IPS-20b (cell line): ENCODE measurements around the gene RANGAP1.

Experiments
- H3K27ac ChIP-seq: one replicate; pipeline ENCODE4 v1.5.1; 2013; ENCODE audit warnings: low read length
- H3K27me3 ChIP-seq: 2 replicates; pipeline ENCODE4 v1.6.1; 2013; ENCODE audit warnings: mild to moderate bottlenecking, low read length, inconsistent platforms; ENCODE audit not compliant: insufficient read depth
- H3K36me3 ChIP-seq: 2 replicates; pipeline ENCODE4 v1.6.1; 2013; ENCODE audit warnings: low read depth, mild to moderate bottlenecking, inconsistent platforms, low read length, moderate library complexity; ENCODE audit not compliant: insufficient read depth
- H3K4me1 ChIP-seq: 2 replicates; pipeline ENCODE4 v1.6.1; 2013; ENCODE audit warnings: mild to moderate bottlenecking, control low read depth, inconsistent platforms, low read length, moderate library complexity; ENCODE audit not compliant: insufficient read depth
- H3K4me3 ChIP-seq: 2 replicates; pipeline ENCODE4 v1.5.1; 2013; ENCODE audit warnings: mild to moderate bottlenecking, low read length, inconsistent platforms
- H3K9ac ChIP-seq: 2 replicates; pipeline ENCODE4 v1.6.1; 2013; ENCODE audit warnings: low read depth, mild to moderate bottlenecking, inconsistent platforms, low read length, moderate library complexity
- H3K9me3 ChIP-seq: 2 replicates; pipeline ENCODE4 v1.6.1; 2013; ENCODE audit warnings: mild to moderate bottlenecking, low read depth, low read length, inconsistent platforms; ENCODE audit not compliant: insufficient read depth

The RANGAP1 gene

DNA sequence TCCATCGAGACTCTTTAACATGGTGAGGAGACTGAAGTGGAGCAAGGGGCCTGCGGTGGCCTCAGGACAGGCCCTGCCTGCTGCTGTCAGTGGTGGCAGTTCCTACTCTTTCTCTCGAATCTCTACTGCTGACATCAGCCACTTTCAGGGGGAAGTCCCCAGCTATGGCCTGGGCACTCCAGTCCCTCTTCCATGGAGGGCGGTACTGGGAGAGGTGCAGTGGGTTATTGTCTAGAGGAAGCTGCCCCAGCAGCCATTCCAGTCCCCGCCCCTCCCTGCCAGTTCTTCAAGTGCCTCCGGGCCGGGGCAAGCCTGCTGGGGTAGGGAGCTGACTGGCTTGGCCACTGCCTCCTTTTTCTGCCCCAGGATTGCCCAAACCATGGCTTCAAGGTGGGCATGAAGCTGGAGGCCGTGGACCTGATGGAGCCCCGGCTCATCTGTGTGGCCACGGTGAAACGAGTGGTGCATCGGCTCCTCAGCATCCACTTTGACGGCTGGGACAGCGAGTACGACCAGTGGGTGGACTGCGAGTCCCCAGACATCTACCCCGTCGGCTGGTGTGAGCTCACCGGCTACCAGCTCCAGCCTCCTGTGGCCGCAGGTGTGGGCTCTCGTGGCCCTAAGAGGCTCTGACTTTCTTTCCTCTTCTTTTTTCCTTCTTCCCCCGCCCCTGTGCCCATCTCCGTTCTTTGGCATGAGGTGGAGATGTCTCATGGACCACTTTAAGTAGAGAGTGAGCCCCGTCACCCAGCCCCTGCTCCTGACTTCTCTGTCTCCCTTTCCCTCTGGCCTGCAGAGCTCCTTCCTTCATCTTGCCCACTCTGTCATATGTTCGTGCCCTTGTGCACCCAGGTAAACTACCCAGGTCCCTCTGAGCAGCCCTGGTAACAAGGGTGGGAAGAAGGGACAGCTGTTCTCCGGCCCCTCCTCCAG lies 59.0 kb downstream of the RANGAP1 start:
- Histone ChIP-seq H3K27me3 (no peaks in the 10 kb centered on the region), H3K9me3 (no peaks in the 10 kb centered on the region), H3K36me3 (peaks cover 73% of the 10 kb centered on the region), H3K9ac (no peak overlapping the region), H3K27ac (no peak overlapping the region), H3K4me3 (no peak overlapping the region), H3K4me1 (no peaks in the 10 kb centered on the region)

DNA sequence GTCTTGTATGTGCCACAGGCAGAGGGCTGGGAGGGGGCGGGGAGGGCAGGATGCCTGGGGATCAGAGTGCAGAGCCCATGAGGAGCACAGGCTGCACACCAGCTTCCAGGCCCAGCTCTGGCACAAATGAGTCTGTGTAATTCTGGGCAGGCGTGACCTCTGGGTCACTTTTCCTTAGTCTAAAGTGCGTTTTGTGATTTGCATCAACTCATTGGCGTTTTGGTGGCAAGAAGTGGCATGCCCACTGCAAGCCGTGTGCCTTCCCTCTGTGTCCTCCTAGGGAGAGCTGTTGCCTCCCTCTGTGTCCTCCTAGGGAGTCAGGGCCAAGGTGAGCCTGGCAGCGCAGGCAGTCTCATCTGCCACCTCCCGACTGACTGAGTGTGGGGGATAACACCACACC lies 62.5 kb downstream of the RANGAP1 start:
- no peaks in the 10 kb centered on the region for H3K4me1 ChIP-seq
- H3K27ac ChIP-seq: no peak overlapping the region
- H3K9me3 ChIP-seq: no peaks in the 10 kb centered on the region
- peaks cover 87% of the 10 kb centered on the region for H3K36me3 ChIP-seq
- H3K27me3 ChIP-seq: no peaks in the 10 kb centered on the region
- no peak overlapping the region for H3K4me3 ChIP-seq
- H3K9ac ChIP-seq: no peak overlapping the region; the same call in 1 of the 2 replicates

DNA sequence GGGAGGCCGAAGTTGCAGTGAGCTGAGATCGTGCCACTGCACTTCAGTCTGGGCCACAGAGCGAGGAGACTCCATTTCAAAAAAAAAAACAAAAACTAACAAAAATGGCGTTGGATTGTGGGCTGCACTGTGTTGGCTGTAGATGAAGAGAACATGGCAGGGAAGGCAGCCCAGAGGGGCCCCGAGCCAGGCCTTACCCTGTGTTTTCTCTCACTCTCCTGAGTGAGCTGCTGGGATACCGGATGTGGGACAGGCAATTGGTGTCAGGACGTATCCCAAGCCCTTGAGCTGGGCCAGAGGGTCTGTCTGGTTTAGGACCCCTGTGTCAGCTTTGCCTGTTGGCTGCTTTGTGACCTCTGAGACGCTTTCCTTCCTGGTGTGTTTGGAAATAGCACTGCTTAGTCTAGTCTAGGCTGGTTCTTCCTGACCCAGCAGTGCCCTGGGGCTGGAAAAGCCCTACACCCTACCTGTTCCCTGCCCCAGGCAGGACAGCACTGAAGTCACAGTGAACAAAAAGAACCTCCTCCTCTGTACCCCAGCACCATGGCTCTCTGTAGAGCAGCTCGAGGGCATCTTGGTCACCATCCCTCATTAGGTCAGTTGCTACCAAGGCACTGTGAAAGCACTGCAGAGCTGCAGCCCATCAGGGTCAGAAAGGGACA lies 63.0 kb downstream of the RANGAP1 start:
- Histone ChIP-seq H3K9ac (no peak overlapping the region), H3K36me3 (peaks cover 85% of the 10 kb centered on the region), H3K4me3 (no peak overlapping the region), H3K27ac (no peak overlapping the region), H3K27me3 (no peaks in the 10 kb centered on the region), H3K4me1 (no peaks in the 10 kb centered on the region), H3K9me3 (no peaks in the 10 kb centered on the region)

DNA sequence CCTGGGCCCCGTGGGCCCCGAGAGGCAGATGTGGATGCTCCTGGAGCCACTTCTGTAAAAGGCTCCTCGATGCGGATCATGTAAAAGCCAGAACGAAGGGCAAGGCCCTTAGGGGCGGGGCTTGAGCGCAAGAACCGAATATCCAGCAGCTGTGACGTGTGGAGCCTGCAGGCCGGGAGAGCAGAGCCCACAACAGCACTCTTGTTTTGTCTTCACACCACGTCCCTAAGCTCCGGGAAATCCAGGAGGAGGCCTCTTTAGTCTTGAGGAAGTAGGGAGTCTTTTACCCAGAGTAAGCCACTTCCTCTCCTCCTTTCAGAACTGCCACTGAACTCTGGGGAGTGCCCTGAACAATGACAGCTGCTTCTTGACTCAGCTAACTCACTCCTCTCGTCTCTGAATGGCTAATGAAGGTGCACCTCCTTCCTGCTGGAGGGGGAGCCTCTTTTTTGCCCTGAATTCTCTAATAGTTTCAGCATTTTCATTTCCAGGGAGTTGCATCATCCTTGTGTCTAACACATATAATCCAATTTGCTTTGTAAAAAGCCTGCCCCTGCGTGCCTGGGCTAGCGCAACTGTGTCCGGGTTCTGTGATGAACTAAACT lies 68.3 kb downstream of the RANGAP1 start:
- Histone ChIP-seq H3K4me1 (peaks cover 11% of the 10 kb centered on the region; the same call in 1 of the 2 replicates), H3K36me3 (peaks cover 69% of the 10 kb centered on the region), H3K9ac (peak overlapping the region; percentile 1; the same call in 1 of the 2 replicates), H3K4me3 (no peak overlapping the region), H3K27ac (no peak overlapping the region), H3K9me3 (no peaks in the 10 kb centered on the region), H3K27me3 (no peaks in the 10 kb centered on the region)

DNA sequence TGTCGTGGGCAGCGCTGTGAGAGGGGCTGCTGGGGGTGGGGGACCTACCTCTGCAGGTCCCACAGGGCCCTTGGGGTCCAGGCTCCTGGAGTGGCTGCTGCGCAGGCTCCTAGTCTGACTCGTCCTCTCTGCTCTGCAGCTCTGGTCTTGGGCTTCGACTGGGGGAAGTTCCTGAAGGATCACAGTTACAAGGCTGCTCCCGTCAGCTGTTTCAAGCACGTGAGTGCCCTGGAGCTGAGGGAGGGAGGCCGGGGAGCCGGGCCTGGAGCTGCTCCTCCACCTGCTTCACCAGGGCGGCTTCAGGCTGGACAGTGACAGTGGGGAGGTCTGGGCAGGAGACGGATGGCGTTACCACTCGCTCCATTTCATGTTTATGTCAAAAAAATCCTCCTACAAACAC lies 69.0 kb downstream of the RANGAP1 start:
- Histone ChIP-seq H3K27me3 (no peaks in the 10 kb centered on the region), H3K9ac (peak overlapping the region; percentile 1; the same call in 1 of the 2 replicates), H3K36me3 (peaks cover 63% of the 10 kb centered on the region), H3K4me1 (peaks cover 11% of the 10 kb centered on the region; the same call in 1 of the 2 replicates), H3K4me3 (no peak overlapping the region), H3K27ac (peak overlapping the region; percentile 33), H3K9me3 (no peaks in the 10 kb centered on the region)

DNA sequence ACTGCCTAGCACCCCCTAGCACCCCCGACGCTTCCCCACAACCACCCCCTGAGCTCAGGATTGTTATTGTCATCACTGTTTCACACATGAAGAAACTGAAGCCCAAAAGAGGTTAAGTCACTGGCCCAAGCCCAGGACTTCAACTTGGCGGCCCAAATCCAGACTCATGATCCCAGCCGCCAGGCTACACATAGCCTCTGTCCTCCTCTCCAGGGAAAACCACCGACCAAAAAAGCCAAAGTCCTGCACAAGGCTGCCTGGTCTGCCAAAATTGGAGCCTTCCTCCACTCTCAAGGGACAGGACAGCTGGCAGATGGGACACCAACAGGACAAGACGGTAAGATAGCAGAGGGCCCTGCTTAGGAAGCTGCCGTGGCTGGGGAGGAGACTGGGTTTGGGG lies 70.1 kb downstream of the RANGAP1 start:
- Histone ChIP-seq H3K9ac (no peak overlapping the region), H3K27me3 (no peaks in the 10 kb centered on the region), H3K27ac (no peak overlapping the region), H3K4me1 (peaks cover 11% of the 10 kb centered on the region; the same call in 1 of the 2 replicates), H3K4me3 (no peak overlapping the region), H3K36me3 (peaks cover 60% of the 10 kb centered on the region), H3K9me3 (no peaks in the 10 kb centered on the region)

DNA sequence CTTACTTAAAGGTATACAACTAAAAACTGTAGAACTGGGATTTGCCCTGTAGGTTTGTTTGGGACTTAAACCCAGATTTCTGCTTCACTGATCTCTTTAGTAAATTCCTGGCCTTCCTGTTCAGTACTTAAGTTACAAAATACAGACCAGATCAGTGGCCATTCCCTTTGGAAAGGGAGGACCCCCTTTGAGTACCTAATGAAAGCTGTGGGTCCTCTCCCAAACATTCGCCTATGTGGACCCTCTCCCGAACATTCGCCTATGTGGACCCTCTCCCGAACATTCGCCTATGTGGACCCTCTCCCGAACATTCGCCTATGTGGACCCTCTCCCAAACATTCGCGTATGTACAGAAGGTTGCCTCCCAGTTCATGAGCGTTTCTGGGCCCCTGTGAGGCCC lies 70.6 kb downstream of the RANGAP1 start:
- no peaks in the 10 kb centered on the region for H3K9me3 ChIP-seq
- no peak overlapping the region for H3K4me3 ChIP-seq
- H3K9ac ChIP-seq: no peak overlapping the region
- peaks cover 60% of the 10 kb centered on the region for H3K36me3 ChIP-seq
- no peaks in the 10 kb centered on the region for H3K27me3 ChIP-seq
- H3K4me1 ChIP-seq: peaks cover 11% of the 10 kb centered on the region; the same call in 1 of the 2 replicates
- no peak overlapping the region for H3K27ac ChIP-seq

DNA sequence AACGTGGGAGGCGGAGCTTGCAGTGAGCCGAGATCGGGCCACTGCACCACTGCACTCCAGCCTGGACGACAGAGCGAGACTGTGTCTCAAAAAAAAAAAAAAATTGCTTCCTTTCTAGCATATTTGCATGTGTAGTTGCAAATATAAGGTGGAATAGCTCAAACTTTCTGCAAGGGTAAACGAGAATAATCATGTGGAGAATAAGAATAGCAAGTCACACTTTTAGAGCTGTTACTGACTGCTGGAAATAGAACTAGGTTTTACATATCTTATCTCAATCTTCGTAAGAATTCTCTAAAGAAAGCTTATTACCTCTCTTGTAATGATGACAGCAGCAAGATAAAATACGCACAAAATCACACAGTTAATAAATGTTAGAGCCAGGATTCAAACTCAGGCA lies 79.3 kb downstream of the RANGAP1 start:
- Histone ChIP-seq H3K36me3 (peaks cover 15% of the 10 kb centered on the region), H3K9me3 (no peaks in the 10 kb centered on the region), H3K9ac (no peak overlapping the region), H3K27ac (no peak overlapping the region), H3K4me1 (0 out of 2 replicates have a peak, but pooled peaks cover 2% of the 10 kb centered on the region), H3K4me3 (no peak overlapping the region), H3K27me3 (no peaks in the 10 kb centered on the region)

DNA sequence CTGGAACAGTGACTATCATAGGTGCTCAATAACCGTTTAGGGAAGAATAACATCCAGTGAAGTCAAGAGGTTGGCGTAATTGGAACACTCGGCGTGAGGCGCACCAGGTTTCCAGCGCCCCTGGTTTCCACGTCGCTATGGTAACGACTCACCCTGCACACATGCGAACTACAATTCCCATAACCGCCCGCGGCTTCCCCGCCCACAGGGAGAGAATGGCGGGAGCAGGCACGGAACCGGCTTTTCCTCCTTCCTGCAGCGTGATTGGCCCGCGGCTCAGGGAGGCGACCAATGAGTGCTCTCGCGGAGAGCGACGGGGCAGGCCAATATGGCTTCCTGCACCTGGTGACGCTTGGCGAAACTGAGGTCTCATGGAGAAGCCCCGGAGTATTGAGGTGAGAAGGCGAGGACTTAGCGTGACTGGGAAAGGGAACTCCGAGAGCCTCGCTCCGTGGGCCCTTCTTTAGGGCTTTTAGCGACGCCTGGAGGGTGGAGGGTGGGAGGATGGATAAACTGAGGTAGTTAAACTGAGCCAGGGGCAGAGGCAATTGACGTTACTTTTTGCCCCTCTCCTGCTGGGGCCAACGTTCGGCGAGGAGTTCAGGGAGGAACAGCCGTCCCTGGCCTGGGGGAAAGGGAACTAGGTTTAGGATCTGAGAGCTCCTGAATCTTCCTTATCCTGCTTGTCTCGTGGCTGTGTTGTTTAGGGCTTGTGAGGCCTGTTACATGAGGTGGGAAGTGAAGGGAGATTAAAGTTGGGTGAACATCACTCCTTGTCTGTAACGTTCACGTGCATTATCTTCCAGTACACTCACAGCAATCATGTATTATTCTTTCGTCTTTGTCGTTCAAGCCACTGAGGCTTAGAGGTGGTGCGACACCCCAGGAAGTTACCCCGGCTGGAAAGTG lies 80.7 kb downstream of the RANGAP1 start, which contains the start of gene L3MBTL2:
Gene L3MBTL2, plus strand, starts transcription at position 321 of the 909 bp plus-strand sequence. Its CDS starts 51 bp downstream, at position 372.
- 0 out of 2 replicates have a peak, but pooled peaks cover 2% of the 10 kb centered on the region for H3K4me1 ChIP-seq
- H3K27me3 ChIP-seq: peaks cover 5% of the 10 kb centered on the region
- H3K4me3 ChIP-seq: peak within 1 kb of the TSS; percentile 84

DNA sequence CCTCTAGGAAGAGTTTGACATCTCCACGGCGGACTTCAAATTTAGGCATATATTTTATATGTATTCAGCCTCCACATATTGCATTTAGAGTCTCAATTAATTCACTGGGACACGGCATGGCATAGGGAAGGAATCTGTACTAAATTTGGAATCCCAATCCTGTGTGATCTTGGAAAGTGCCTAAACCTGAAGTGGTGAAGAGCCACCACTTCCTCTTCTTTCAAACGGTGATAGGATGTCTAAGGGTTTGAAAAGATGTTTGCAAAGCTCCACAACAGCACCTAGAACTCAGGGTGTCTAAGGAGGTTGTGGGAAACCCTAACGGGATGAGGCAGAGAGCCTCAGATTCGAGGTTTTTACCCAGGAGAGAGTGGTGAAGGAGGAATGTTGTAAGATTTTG lies 81.9 kb downstream of the RANGAP1 start:
- Histone ChIP-seq H3K27me3 (peaks cover 17% of the 10 kb centered on the region), H3K27ac (no peak overlapping the region), H3K9me3 (no peaks in the 10 kb centered on the region), H3K4me1 (0 out of 2 replicates have a peak, but pooled peaks cover 2% of the 10 kb centered on the region), H3K36me3 (no peaks in the 10 kb centered on the region), H3K9ac (no peak overlapping the region), H3K4me3 (no peak overlapping the region)

More for the DNA sequence above, 80.7 kb downstream of the RANGAP1 start, which contains the start of gene L3MBTL2:
- H3K27ac ChIP-seq: peak within 1 kb of the TSS; percentile 83
- H3K9me3 ChIP-seq: no peaks in the 10 kb centered on the region
- peaks cover 8% of the 10 kb centered on the region for H3K36me3 ChIP-seq
- peak within 1 kb of the TSS; percentile 95 for H3K9ac ChIP-seq
